ENCODE results near the gene COL13A1. TPM values are rescaled to one million over a fixed set of nuclear protein-coding genes. Genes with fewer than 3 reads are reported as not detected.

The COL13A1 gene
- total and polyA plus RNA-seq, 11 donors: 1.0 to 4.0 (median 1.7) TPM

GRCh38 chr10:69866688-69867461 is 65.2 kb downstream of the COL13A1 start:
- Histone ChIP-seq H3K27me3 (no peaks in the 10 kb centered on the region), H3K4me1 (peaks cover 0 to 23% (median 16%) of the 10 kb centered on the region in 12 donors), H3K36me3 (no peaks in the 10 kb centered on the region), H3K4me3 (peak overlapping the region in 10 of 12 donors; percentile 8 to 44 (median 32)), H3K9me3 (no peaks in the 10 kb centered on the region), H3K27ac (peak overlapping the region in 10 of 12 donors; percentile 16 to 72 (median 43))
- TF ChIP-seq CTCF (IDR thresholded peaks at IDR 0.05): peak in 1 of 12 donors; percentile 24
- TF ChIP-seq POLR2A (IDR thresholded peaks at IDR 0.05): no peak
- ATAC-seq (peak; percentile 70 to 89 (median 82)), DNase-seq (peak in 4 of 5 donors; percentile 27 to 53 (median 42))
- WGBS, 4 donors: 33 to 43% (median 36%) methylated on average over 27 to 28 of the region's 28 CpGs
- intact Hi-C loops (cut with DNase I): no loop called here

GRCh38 chr10:69867699-69868558 is 66.2 kb downstream of the COL13A1 start:
- H3K4me1 ChIP-seq: peaks cover 0 to 20% (median 16%) of the 10 kb centered on the region in 12 donors
- no peaks in the 10 kb centered on the region for H3K36me3 ChIP-seq
- TF ChIP-seq POLR2A (IDR thresholded peaks at IDR 0.05) (no peak), CTCF (IDR thresholded peaks at IDR 0.05) (no peak)
- ATAC-seq: no peak
- intact Hi-C loops (cut with DNase I): no loop called here
- no peaks in the 10 kb centered on the region for H3K9me3 ChIP-seq
- no peaks in the 10 kb centered on the region for H3K27me3 ChIP-seq
- no peak overlapping the region for H3K4me3 ChIP-seq
- no peak for DNase-seq
- 87 to 90% (median 88%) methylated on average over 12 to 13 of the region's 13 CpGs for WGBS, 4 donors
- no peak overlapping the region for H3K27ac ChIP-seq

- no peaks in the 10 kb centered on the region for H3K36me3 ChIP-seq
- peaks cover 0 to 20% (median 16%) of the 10 kb centered on the region in 12 donors for H3K4me1 ChIP-seq
- no peak overlapping the region for H3K4me3 ChIP-seq
- intact Hi-C loops (cut with DNase I): no loop called here
- H3K27me3 ChIP-seq: no peaks in the 10 kb centered on the region
- WGBS, 4 donors: 79 to 82% (median 81%) methylated on average over 2 of the region's 2 CpGs
- DNase-seq: no peak
- no peak overlapping the region for H3K27ac ChIP-seq
- TF ChIP-seq POLR2A (IDR thresholded peaks at IDR 0.05) (no peak), CTCF (IDR thresholded peaks at IDR 0.05) (no peak)
- no peak for ATAC-seq
- H3K9me3 ChIP-seq: no peaks in the 10 kb centered on the region
Measured at GRCh38 chr10:69868821-69869220, 67.1 kb downstream of the COL13A1 start.
